Measurements from ENCODE around the gene CPNE1. TPM values are rescaled to one million over a fixed set of nuclear protein-coding genes. Genes with fewer than 3 reads are reported as not detected.

The CPNE1 gene
- total and polyA plus RNA-seq, 2 of the 8 experiments (the other 6 are each of a cell fraction or from before 2014, with no cell fraction given): 294 to 346 TPM

- TF ChIP-seq, protein P1, sequence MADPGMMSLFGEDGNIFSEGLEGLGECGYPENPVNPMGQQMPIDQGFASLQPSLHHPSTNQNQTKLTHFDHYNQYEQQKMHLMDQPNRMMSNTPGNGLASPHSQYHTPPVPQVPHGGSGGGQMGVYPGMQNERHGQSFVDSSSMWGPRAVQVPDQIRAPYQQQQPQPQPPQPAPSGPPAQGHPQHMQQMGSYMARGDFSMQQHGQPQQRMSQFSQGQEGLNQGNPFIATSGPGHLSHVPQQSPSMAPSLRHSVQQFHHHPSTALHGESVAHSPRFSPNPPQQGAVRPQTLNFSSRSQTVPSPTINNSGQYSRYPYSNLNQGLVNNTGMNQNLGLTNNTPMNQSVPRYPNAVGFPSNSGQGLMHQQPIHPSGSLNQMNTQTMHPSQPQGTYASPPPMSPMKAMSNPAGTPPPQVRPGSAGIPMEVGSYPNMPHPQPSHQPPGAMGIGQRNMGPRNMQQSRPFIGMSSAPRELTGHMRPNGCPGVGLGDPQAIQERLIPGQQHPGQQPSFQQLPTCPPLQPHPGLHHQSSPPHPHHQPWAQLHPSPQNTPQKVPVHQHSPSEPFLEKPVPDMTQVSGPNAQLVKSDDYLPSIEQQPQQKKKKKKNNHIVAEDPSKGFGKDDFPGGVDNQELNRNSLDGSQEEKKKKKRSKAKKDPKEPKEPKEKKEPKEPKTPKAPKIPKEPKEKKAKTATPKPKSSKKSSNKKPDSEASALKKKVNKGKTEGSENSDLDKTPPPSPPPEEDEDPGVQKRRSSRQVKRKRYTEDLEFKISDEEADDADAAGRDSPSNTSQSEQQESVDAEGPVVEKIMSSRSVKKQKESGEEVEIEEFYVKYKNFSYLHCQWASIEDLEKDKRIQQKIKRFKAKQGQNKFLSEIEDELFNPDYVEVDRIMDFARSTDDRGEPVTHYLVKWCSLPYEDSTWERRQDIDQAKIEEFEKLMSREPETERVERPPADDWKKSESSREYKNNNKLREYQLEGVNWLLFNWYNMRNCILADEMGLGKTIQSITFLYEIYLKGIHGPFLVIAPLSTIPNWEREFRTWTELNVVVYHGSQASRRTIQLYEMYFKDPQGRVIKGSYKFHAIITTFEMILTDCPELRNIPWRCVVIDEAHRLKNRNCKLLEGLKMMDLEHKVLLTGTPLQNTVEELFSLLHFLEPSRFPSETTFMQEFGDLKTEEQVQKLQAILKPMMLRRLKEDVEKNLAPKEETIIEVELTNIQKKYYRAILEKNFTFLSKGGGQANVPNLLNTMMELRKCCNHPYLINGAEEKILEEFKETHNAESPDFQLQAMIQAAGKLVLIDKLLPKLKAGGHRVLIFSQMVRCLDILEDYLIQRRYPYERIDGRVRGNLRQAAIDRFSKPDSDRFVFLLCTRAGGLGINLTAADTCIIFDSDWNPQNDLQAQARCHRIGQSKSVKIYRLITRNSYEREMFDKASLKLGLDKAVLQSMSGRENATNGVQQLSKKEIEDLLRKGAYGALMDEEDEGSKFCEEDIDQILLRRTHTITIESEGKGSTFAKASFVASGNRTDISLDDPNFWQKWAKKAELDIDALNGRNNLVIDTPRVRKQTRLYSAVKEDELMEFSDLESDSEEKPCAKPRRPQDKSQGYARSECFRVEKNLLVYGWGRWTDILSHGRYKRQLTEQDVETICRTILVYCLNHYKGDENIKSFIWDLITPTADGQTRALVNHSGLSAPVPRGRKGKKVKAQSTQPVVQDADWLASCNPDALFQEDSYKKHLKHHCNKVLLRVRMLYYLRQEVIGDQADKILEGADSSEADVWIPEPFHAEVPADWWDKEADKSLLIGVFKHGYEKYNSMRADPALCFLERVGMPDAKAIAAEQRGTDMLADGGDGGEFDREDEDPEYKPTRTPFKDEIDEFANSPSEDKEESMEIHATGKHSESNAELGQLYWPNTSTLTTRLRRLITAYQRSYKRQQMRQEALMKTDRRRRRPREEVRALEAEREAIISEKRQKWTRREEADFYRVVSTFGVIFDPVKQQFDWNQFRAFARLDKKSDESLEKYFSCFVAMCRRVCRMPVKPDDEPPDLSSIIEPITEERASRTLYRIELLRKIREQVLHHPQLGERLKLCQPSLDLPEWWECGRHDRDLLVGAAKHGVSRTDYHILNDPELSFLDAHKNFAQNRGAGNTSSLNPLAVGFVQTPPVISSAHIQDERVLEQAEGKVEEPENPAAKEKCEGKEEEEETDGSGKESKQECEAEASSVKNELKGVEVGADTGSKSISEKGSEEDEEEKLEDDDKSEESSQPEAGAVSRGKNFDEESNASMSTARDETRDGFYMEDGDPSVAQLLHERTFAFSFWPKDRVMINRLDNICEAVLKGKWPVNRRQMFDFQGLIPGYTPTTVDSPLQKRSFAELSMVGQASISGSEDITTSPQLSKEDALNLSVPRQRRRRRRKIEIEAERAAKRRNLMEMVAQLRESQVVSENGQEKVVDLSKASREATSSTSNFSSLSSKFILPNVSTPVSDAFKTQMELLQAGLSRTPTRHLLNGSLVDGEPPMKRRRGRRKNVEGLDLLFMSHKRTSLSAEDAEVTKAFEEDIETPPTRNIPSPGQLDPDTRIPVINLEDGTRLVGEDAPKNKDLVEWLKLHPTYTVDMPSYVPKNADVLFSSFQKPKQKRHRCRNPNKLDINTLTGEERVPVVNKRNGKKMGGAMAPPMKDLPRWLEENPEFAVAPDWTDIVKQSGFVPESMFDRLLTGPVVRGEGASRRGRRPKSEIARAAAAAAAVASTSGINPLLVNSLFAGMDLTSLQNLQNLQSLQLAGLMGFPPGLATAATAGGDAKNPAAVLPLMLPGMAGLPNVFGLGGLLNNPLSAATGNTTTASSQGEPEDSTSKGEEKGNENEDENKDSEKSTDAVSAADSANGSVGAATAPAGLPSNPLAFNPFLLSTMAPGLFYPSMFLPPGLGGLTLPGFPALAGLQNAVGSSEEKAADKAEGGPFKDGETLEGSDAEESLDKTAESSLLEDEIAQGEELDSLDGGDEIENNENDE (IDR thresholded peaks at IDR 0.05; ENCODE audit: insufficient replicate concordance, low read length): no peak
- TF ChIP-seq TEAD4 (IDR thresholded peaks at IDR 0.05; ENCODE audit: low read depth, low read length): no peak
- TF ChIP-seq HDAC2 (IDR thresholded peaks at IDR 0.05; ENCODE audit: borderline replicate concordance in 1 of 2, low read depth in 2 of 2, low read length in 2 of 2): no peak
- peak; percentile 56; the same call in 1 of the 2 replicates for TF ChIP-seq POLR2AphosphoS5 (IDR thresholded peaks at IDR 0.05; ENCODE audit: low read depth, low read length)
These were observed 38.4 kb upstream of the CPNE1 start (continued) for GRCh38 chr20:35702824-35703695.
